GM18907 (cell line): ENCODE results near the gene WWTR1.

Experiments used
- ATAC-seq: cut with Tn5 transposase; IDR thresholded peaks from one replicate; pipeline ENCODE4 v1.9.1; 2021; ENCODE audit warnings: mild to moderate bottlenecking, moderate library complexity; ENCODE audit not compliant: unreplicated experiment

Gene WWTR1

GRCh38 chr3:149506965-149507364, 150.9 kb downstream of the WWTR1 start:
- no peak for ATAC-seq

- no peak for ATAC-seq
These were observed 151.3 kb downstream of the WWTR1 start for GRCh38 chr3:149506540-149506939.

DNA sequence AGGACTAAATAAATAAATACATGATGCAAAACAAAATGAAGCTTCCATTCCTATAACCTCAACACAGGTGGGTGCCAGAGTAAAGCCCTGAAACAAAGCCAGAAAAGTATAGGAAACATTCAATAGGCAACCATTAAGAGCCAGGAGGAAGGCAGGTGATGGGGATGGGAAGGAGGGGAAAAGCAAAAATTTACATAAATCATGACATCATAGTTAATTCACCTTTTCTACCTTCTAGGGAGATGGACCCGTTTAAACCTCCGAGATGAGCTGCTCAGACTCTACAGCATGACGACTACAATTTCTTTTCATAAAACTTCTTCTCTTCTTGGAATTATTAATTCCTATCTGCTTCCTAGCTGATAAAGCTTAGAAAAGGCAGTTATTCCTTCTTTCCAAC, 155.4 kb downstream of the WWTR1 start:
- ATAC-seq, result no peak

GRCh38 chr3:149501524-149501923, 156.3 kb downstream of the WWTR1 start:
- ATAC-seq, result no peak

GRCh38 chr3:149497966-149498670, 159.7 kb downstream of the WWTR1 start:
- ATAC-seq, result no peak

DNA sequence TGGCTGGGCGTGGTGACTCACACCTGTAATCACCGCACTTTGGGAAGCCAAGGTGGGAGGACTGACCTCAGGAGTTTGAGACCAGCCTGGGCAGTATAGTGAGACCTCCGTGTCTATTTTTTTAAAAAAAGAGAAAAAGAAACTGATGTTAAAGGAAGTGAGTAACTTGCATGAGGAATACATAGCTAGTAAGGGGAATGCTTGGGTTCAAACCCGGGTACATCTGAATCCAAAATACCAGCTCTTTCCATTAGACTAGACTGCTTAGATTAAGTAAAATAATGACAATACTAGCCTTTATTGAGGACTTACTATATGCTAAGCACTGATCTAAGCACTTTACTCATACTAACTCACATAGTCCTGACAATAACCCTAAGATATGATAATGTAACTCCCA, 160.9 kb downstream of the WWTR1 start:
- no peak for ATAC-seq

DNA sequence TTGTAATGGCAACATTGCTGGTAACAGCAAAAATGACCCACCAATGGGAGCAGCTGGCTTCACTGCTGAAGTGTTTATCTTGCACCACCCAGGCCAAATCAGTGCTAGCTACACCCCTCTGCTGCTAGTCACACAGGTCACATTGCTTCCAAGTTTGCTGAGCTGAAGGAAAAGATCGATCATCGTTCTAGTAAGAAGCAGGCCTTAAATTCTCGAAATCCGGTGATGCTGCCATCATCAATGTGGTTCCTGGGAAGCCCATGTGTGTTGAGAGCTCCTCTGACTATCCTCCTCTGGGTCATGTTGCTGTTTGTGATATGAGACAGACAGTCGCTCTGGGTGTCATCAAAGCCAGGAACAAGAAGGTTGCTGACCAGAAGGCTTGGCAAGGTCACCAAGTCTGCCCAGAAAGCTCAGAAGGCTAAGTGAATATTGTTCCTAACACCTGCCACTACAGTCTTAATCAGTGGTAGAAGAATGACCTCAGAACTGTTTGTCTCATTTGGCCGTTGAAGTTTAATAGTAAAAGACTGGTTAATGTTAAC, 162.2 kb downstream of the WWTR1 start:
- ATAC-seq, result no peak

- no peak for ATAC-seq
These were observed 162.9 kb downstream of the WWTR1 start for GRCh38 chr3:149494759-149495580.

- ATAC-seq, result no peak
These were observed 163.6 kb downstream of the WWTR1 start for GRCh38 chr3:149494022-149494758.

GRCh38 chr3:149493315-149494021, 164.4 kb downstream of the WWTR1 start:
- no peak for ATAC-seq

GRCh38 chr3:149490260-149490971, 167.4 kb downstream of the WWTR1 start:
- no peak for ATAC-seq

GRCh38 chr3:149489060-149489690, 168.7 kb downstream of the WWTR1 start:
- no peak for ATAC-seq

DNA sequence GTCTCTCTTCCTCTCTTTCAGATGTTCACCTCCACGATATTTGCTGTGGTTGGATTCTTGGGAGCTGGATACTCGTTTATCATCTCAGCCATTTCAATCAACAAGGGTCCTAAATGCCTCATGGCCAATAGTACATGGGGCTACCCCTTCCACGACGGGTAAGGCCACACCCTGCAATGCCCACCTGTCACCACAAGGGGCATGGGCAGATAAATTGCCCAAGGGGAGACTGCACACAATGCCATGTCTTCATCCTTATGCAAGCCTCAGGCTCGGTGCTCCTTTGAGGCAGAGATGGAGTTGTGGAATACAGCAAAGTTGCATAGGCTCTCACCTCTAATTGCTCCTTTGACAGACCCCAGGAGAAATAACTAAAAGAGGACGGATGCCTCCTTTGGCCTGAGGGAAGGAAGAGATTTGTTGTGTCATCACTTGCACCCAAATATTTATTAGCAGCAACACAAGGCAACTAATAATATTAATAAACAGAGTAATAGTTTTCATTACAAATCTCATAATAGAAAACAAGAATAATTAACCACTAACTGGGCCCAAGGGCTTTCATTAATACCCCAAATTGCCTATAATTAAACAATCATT, 170.1 kb downstream of the WWTR1 start:
- no peak for ATAC-seq

GRCh38 chr3:149486726-149487125, 171.1 kb downstream of the WWTR1 start:
- no peak for ATAC-seq

DNA sequence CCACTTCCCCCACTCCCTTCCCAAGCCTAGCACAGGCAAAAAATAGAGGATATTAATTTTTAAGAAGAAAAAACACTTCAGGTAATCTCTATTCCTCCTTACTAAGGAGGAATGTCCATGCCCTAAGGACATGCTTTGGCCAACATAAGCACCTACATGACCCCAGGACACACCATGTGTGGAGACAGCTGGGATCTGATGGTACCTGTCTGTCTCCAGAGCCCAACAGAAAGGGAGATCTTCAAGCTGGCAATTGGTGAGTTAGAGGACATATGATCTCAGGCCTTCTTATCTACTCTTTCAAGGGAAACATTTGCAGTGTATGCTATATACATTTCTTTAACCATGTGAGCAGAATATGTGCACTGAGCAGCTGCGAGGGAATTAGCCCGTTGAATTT, 176.3 kb downstream of the WWTR1 start:
- ATAC-seq, result no peak

DNA sequence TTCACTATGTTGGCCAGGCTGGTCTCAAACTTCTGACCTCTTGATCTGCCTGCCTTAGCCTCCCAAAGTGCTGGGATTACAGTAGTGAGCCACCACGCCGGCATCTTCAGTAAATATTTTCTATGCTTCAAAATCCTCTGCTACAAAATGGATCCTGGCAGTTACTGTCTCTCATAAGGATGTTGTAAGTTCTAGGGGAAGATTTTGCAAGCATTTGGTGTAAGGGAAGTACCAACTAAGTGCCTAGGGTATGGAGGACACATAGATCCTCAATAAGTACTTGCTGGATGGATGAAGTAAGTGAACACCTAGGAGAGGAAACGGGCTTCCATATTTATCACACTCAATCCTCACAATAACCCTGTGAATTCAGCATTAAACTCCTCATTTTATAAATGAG, 176.8 kb downstream of the WWTR1 start:
- ATAC-seq, result no peak

DNA sequence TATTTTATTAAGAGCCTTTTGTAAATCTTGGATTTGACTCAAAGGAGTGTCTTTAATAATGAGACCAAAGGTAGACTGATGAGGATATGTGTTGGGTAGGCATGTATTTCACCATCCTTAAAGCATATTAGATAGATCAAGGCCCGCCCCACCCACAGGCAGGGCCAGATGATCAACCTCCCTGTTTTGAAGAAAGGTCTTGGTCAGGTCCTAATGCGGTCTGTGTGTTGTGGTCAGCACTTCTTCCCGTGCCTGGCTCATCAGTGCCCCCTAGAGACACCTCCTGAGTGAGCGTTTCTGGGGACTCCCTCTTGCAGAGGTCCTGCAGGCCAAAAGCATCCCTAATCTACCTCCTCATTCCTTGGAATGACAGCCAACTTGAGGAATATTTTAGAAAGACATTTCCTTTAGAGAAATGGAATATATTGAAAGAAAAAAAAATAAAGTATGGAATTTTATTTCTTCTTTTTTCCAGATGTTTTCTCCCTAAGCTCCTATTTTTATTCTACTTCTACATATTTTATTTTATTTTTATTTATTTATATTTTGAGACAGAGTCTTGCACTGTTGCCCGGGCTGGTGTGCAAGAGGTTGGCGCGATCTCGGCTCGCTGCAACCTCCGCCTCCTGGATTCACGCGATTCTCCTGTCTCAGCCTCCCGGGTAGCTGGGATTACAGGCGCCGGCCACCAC, 177.4 kb downstream of the WWTR1 start:
- ATAC-seq, result peak; percentile 98

DNA sequence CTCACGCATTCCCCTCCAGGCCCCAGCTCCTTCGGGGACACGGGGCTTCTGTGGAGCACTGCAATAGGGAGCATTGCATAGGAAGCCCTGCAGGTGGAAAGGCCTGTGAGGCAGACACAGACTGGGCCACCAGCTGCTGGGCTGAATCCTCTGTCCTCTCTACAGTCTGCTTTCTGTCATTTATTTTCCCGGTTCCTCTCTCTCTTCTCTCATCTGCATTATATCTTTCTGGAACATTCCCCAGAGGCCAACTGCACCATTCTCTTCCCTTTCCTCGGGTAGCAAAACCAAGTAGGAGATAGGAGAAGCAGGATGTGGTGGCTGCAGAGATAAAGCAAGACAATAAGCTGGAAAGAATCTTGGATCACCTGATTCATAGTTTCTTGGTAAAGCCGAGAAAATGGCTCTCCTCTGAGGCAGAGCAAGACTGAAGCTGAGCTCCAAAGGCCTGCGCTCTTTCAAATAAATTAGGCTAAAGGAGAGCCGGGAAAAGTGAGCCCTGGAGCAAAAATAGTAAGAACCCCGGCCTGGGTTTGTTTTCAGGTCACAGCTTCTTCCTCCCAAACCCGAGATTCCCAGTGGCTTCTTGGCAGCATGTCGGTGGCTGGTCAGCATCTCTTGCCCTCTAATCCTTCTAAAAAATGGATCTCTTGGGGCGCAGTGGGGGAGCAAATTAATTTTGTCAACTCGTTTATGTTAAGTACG, 178.1 kb downstream of the WWTR1 start:
- ATAC-seq, result no peak
